Measurements from ENCODE around the gene KRTAP4-6. TPM values are rescaled to one million over a fixed set of nuclear protein-coding genes. Genes with fewer than 3 reads are reported as not detected.

Gene KRTAP4-6
- total RNA-seq, 4 donors from 2014 or later = not detected

GRCh38 chr17:41103896-41104295, 36.4 kb downstream of the KRTAP4-6 start:
- TF ChIP-seq CTCF (IDR thresholded peaks at IDR 0.05; ENCODE audit: low read depth) = no peak

GRCh38 chr17:41101586-41102259, 38.6 kb downstream of the KRTAP4-6 start, which contains the start of gene KRTAP4-16:
TSS of gene KRTAP4-16 (minus strand) at chr17:41102209. CDS start at chr17:41102209, 0 bp downstream.
- no peak for TF ChIP-seq CTCF (IDR thresholded peaks at IDR 0.05; ENCODE audit: low read depth)

- no peak for TF ChIP-seq CTCF (IDR thresholded peaks at IDR 0.05; ENCODE audit: low read depth)
These were observed 41.9 kb downstream of the KRTAP4-6 start for GRCh38 chr17:41098481-41098880.

GRCh38 chr17:41098042-41098441, 42.3 kb downstream of the KRTAP4-6 start, which contains the start of gene KRTAP4-8:
TSS of gene KRTAP4-8 (minus strand) at chr17:41098142. CDS start at chr17:41098084, 58 bp downstream.
- no peak for TF ChIP-seq CTCF (IDR thresholded peaks at IDR 0.05; ENCODE audit: low read depth)

DNA sequence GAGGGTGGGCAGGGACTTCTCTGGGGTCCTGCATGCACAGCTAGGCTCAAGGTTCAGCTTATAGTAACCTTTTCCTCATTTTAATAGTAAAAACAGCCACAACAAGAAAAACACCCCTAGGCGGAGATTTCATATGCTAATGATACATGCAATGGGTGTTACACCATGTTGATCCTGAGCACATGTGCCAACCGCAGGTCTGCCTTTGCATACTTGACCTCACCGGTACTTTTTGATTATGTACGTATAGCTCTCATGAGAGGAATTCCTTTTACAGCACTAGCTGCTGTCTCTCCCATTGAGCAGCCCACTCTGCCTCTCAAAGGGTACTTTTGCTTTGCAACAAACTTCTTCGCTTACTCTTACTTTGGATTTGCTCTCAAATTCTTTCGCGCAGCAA, 44.3 kb downstream of the KRTAP4-6 start:
- TF ChIP-seq CTCF (IDR thresholded peaks at IDR 0.05; ENCODE audit: low read depth) = no peak

Small RNAs within 50 kb of the gene (small RNA-seq; reads per million reads assigned to genes)
- gene KRTAP4-17P = not detected

Other genes starting within 250 kb of the KRTAP4-6 start
- gene KRT23, start 202.9 kb downstream of the KRTAP4-6 start, total RNA-seq = not detected
- gene KRT39, start 173.6 kb downstream of the KRTAP4-6 start, total RNA-seq = not detected
- gene KRT40, start 156.2 kb downstream of the KRTAP4-6 start, total RNA-seq = not detected
- not detected for gene KRTAP3-3, start 146.4 kb downstream of the KRTAP4-6 start, total RNA-seq
- gene KRTAP3-2, start 140.6 kb downstream of the KRTAP4-6 start, total RNA-seq = not detected
- not detected for gene KRTAP3-1, start 131.4 kb downstream of the KRTAP4-6 start, total RNA-seq
- gene KRTAP1-5, start 113.3 kb downstream of the KRTAP4-6 start, total RNA-seq = not detected
- not detected for gene KRTAP1-4, start 110.3 kb downstream of the KRTAP4-6 start, total RNA-seq
- gene KRTAP1-3, start 105.7 kb downstream of the KRTAP4-6 start, total RNA-seq = not detected
- not detected for gene KRTAP1-1, start 99.1 kb downstream of the KRTAP4-6 start, total RNA-seq
- not detected for gene KRTAP2-1, start 93.2 kb downstream of the KRTAP4-6 start, total RNA-seq
- gene KRTAP2-2, start 85.3 kb downstream of the KRTAP4-6 start, total RNA-seq = not detected
- gene KRTAP2-3, start 80.4 kb downstream of the KRTAP4-6 start, total RNA-seq = not detected
- gene KRTAP2-4, start 74.7 kb downstream of the KRTAP4-6 start, total RNA-seq = not detected
- not detected for gene KRTAP4-7, start 56.4 kb downstream of the KRTAP4-6 start, total RNA-seq
- not detected for gene KRTAP4-8, start 42.4 kb downstream of the KRTAP4-6 start, total RNA-seq
- not detected for gene KRTAP4-16, start 38.3 kb downstream of the KRTAP4-6 start, total RNA-seq
- not detected for gene KRTAP4-9, start 35.2 kb downstream of the KRTAP4-6 start, total RNA-seq
- not detected for gene KRTAP4-11, start 22.2 kb downstream of the KRTAP4-6 start, total RNA-seq
- gene KRTAP4-12, start 16.4 kb downstream of the KRTAP4-6 start, total RNA-seq = not detected
- not detected for gene KRTAP4-5, start 9.3 kb upstream of the KRTAP4-6 start, total RNA-seq
- gene KRTAP4-4, start 20.2 kb upstream of the KRTAP4-6 start, total RNA-seq = not detected
- gene KRTAP4-3, start 27.7 kb upstream of the KRTAP4-6 start, total RNA-seq = not detected
- gene KRTAP4-2, start 37.7 kb upstream of the KRTAP4-6 start, total RNA-seq = not detected
- not detected for gene KRTAP4-1, start 44.4 kb upstream of the KRTAP4-6 start, total RNA-seq
- not detected for gene KRTAP9-1, start 49.3 kb upstream of the KRTAP4-6 start, total RNA-seq
- gene KRTAP9-2, start 86.1 kb upstream of the KRTAP4-6 start, total RNA-seq = not detected
- not detected for gene KRTAP9-3, start 91.9 kb upstream of the KRTAP4-6 start, total RNA-seq
- gene KRTAP9-8, start 97.5 kb upstream of the KRTAP4-6 start, total RNA-seq = not detected
- gene KRTAP9-4, start 109.1 kb upstream of the KRTAP4-6 start, total RNA-seq = not detected
- gene KRTAP9-9, start 114.8 kb upstream of the KRTAP4-6 start, total RNA-seq = not detected
- not detected for gene KRTAP9-6, start 124.8 kb upstream of the KRTAP4-6 start, total RNA-seq
- not detected for gene KRTAP9-7, start 135.2 kb upstream of the KRTAP4-6 start, total RNA-seq
- not detected for gene KRTAP29-1, start 162.3 kb upstream of the KRTAP4-6 start, total RNA-seq
- not detected for gene KRTAP16-1, start 168.8 kb upstream of the KRTAP4-6 start, total RNA-seq
- not detected for gene KRTAP17-1, start 175.2 kb upstream of the KRTAP4-6 start, total RNA-seq
- not detected for gene KRT33A, start 210.3 kb upstream of the KRTAP4-6 start, total RNA-seq
- gene KRT33B, start 229.3 kb upstream of the KRTAP4-6 start, total RNA-seq = not detected
- gene KRT34, start 241.8 kb upstream of the KRTAP4-6 start, total RNA-seq = not detected